Stimulated activated CD4-positive, alpha-beta T cell treated with anti-CD3 and anti-CD28 coated beads, TNF-alpha, amount 100 ng/mL, for 4 hours (primary cell): Measurements from ENCODE around the gene ITPR3.

ENCODE experiments used
- DNase-seq, 3 experiments: peaks; one replicate each; pipeline ENCODE4 v3.0.0-alpha.2; 2020; ENCODE audit warnings: low read depth in 3 of 3

Gene ITPR3

DNA sequence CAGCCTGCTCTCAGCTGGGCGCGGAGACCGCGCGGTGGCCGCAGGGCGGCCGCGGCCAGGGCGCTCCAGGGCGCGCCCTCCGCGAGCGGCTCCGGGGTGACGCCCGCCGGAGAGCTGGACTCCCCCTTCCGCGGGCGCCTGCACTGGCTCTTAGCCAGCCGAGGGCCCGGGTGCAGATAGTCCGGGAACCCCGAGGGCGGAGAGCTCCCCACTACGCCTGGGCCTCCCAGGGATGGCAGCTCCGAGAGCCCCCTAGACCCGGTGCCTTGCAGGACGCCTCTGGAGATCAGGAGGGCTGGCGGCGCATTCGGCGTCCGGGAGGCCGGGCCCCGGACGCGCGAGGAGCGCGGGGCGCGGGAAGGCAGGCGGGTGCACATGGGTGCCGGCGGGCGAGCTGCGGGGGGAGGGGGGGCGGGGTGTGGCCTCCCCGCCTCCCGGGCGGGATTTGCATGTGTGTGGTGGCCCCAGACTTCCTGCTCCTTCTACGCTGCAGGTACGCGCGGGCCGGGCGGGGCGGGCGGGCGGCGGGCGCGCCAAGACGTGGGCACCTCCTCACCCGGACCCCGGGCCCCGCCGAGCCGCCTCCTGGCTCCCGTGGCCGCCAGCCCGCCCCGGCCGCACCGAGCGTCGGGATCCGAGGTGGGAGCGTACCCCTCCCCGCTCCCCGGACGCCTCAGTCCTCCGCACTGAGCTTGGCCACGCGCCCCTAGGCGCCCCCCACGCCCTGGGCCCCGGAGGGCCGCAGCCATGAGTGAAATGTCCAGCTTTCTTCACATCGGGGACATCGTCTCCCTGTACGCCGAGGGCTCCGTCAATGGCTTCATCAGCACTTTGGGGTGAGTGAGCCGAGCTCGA lies at the start of gene ITPR3:
Gene ITPR3, plus strand, starts transcription at position 467 of the 855 bp plus-strand sequence. Its CDS starts 281 bp downstream, at position 748.
- DNase-seq: peak; percentile 47 to 61 (median 54)

DNA sequence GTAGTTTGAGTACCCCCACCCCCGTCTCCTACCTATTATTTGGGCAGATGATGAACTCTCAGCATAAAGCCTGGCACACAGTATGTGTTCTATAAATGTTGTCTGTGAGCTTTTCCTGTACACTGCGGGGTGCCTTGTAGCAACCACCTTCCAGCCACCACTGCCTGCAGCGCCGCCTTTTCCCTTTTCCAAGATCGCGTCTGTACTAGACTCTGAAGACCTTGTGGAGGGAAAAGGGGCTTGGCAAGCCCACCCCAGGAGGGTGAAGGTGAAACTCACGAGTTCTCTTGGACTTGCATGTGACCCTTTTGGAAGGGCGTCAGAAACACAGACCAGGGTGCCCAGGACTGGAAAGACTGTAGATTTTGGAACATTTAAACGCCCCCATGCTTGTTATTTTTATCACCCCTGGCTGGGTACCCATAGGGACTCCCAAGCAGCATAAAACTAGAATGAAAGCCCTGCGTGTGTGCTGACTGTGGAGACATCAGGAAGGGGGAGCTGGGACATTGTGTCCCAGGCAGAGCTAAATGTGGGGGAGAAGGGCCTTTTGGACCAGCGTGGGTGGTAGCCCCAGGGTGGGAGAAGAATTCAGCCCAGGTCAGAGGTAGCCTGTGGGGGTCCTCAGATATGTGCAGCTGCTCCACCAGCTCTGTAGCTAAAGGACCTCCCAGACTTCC lies 49.3 kb upstream of the ITPR3 start:
- no peak for DNase-seq

DNA sequence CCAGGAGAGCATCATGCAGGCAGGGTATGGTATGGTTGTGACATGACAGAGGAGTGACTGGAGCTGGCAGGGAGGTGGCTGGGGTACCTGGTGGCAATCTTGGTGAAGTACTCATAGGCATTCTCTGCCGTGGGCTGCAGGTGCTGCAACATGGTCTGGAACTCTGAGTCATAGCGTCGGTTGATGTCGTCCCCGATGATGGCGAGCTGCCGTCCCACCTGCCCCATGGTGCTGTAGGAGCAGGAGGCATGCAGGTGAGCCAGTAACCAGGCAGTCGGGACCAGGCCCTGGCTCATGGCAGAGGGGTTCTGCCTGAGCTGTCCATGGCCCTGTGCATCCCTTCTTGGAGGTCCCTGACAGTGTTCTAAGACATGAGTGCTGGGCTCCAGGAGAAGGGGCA lies 45.9 kb upstream of the ITPR3 start:
- no peak for DNase-seq

DNA sequence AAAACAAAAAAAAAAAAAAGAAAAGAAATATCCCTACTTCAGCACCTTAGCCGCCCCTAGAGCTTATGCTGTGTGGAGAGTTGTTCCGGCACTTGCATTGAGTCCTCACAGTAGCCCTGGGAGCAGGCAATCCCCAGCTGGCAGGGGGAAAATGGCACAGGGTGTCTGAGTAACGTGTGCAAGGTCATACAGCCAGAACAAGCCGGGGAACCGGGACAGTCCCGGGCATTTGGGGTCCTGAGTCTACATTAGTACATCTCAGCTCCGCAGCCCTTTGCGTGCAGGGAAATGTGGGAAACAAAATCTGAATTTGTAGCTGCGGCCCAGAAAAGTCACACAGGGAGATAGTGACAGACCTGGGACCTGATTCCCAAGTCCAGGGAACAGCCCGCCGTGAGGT lies 44.5 kb upstream of the ITPR3 start:
- DNase-seq: no peak

DNA sequence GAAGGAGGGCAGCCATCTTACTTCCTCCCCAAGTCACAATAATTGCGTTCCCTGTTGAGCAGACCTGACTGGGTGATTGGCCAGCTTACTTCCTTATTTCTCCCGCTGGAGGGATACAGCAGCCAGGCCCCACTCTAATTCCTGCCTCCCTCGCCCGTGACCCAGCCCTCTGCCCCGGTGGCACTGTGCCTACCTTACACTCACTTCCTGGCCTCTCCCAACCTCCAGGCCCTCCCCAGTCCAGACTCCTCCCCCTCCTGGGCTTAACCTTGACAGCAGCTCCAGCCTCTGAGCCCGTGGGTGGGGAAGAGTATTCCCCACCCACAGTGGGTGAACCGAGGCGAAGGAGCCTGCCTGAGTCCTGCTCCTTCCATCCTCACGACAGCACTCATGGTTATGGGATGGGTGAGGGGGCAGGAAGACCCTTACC lies 44.0 kb upstream of the ITPR3 start:
- DNase-seq: no peak

DNA sequence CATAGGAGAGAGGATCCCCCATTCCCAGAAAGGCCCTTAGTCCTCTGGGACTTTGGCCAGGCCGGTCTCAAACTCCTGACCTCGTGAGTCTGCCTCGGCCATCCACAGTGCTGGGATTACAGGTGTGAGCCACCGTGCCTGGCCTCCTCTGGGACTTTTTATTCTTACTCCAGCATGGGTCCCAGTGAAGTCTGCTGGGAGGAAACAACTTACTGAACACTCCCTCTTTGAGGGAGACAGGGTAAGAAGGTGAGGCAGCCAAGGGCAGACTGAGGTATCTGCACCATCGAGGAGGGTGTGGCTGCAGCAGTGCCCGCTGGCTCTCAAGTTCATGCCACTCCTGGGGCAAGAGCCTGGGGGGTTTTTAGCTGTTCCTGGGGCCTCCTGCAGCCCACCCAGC lies 43.4 kb upstream of the ITPR3 start:
- DNase-seq: no peak

DNA sequence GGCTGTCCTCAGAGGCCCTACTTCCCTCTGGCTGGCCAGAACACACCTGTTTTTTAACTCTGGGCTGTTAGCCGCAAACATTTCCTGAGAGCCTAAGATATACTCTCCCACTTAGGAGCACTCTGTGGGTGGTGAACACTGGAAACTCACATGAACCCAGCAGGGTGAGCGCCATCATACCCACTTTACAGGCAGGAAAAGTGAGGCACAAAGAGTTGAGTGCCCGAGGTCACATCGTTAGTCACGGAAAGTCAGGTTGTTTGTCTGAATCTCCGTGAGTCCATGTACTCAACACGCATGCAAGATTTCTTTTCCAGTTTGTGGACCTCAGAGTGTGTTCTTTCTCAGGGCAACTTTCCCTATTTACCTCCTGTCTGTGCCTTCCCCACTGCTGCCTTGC lies 43.0 kb upstream of the ITPR3 start:
- DNase-seq: no peak

DNA sequence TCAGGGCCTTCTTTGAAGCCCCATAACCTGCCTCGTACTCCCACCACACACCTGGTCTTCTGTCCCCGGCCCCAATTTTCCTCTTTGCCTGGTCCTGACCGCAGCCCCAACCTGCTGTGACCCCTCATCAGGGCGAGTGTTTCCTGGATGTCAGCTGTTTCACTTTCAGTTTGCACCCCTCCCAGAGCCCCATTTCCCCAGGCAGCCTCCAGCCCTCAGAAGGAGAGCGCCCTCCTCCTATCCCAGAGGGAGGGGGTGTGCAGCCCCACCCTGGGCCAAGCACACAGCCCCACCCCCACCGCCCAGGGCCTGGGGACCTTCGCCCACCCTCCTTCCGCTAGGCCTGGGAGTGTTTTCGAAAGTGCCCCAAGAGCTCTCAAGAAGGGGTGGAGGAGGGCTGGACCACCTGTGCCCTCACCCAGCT lies 42.5 kb upstream of the ITPR3 start:
- DNase-seq: no peak

DNA sequence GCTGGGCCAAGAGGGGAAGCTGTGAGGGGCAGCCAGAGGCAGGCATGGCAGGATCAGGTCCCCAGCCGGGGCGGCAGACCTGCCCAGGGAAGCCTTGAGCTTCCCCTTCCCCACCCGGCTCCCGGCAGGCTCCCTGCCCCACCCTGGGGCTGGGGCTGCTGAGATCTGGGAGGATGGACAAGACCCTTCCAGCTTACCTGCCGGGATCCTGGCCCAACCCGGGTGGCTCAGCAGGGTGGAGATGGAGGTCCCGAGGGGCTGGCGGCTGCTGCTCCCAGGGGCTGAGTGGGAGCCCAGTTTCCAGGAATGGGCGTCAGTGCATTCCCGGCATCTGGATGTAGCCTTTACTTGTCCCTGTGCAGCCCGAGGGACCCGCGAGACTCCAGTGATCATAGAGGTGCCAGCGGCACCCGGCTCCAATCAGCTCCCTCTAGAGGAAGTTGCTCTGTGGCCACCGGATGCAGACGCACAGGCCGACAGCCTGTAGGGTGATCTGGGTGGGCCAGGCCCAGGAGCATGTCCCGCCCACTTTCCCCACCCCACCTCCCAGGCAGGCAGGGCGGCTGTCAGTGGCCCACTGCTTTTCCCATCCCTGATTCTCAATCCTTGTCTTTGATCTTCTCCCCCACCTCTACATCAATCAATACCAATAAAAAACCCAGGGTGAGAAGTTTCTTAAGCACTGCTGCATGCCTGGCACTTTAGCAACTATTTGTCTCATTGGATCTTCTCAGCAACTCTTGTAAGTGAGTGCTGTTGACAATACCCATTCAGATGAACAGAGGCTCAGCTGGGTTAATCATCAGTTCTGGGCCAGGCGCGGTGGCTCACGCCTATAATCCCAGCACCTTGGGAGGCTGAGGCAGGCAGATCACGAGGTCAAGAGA lies 41.1 kb upstream of the ITPR3 start, which contains the start of gene BAK1:
Gene BAK1, minus strand, starts transcription at position 449 of the 887 bp plus-strand sequence. CDS start 2,672 bp downstream, outside the sequence.
- DNase-seq: peak; percentile 62 to 67 (median 62)

DNA sequence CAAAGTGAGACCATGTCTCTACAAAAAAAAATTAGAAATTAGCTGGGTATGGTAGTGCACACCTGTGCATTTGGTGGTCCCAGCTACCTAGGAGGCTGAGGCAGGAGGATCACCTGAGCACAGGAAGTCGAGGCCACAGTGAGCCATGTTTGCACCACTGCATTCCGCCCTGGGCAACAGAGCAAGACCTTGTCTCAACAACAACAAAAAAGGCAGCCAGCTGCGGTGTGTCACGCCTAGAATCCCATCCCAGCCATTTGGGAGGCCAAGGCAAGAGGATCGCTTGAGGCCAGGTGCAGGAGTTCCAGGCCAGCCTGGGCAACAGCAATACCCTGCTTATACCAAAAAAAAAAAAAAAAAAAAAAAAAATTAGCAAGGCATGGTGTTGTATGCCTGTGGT lies 39.9 kb upstream of the ITPR3 start:
- no peak for DNase-seq

DNA sequence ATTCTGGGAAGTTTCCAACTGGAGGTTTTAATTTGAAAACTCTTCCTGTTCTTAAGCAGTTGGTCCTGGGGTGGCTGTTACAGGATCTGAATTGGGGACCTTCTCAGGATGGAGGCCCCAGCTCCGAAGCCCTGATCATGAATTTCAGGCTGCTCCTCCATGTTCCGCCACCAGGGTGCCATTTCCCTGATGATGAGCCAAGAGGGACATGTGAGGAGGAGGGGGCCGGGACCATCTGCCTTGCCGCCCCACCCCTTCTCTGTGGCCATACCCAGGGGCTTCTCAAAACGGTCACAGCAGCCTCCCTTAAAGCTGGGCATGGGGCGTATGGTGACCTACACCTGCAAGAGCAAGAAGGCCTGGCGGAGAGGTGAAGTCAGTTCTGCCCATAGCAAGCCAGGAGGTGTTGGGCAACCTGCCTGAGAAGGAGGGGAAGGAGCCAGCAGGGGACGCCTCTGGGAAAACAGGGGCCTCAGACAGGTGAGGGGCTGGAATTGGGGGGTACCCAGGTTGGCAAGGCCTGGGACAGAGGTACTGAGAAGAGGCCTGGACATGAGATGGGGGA lies 37.4 kb upstream of the ITPR3 start:
- DNase-seq: no peak

DNA sequence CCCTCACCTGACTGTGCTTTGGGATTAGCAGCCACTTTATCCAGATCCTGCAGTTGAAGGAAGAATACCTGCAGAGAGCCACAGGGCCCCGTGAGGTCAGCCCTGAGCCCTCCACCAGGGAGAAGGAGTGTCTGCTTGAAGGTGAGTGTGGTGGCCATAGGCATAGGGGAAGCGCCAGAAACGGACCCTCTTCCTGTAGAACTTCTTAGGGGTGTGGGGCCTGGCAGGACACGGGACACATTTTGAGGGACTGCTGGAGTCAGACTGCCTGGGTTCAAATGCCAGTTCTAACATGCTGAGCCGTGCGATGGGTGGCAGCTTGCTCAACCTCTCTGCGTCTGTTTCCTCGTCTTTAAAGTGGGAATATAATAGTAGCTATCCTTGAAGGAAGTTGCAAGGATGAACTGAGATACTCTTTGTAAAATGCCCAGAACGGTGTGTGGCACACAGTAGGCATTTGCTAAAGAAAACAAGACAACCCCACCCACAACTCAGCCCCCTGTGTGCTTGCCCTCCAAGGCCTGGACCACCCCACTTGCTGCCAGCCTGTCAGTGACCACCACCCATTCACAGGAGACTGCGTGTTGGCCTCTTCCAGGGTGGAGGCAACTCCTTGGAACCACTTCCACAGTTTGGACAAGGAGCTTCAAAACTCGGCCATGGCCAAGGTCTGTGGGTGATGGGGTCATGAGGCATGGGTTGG lies 36.3 kb upstream of the ITPR3 start:
- no peak for DNase-seq

DNA sequence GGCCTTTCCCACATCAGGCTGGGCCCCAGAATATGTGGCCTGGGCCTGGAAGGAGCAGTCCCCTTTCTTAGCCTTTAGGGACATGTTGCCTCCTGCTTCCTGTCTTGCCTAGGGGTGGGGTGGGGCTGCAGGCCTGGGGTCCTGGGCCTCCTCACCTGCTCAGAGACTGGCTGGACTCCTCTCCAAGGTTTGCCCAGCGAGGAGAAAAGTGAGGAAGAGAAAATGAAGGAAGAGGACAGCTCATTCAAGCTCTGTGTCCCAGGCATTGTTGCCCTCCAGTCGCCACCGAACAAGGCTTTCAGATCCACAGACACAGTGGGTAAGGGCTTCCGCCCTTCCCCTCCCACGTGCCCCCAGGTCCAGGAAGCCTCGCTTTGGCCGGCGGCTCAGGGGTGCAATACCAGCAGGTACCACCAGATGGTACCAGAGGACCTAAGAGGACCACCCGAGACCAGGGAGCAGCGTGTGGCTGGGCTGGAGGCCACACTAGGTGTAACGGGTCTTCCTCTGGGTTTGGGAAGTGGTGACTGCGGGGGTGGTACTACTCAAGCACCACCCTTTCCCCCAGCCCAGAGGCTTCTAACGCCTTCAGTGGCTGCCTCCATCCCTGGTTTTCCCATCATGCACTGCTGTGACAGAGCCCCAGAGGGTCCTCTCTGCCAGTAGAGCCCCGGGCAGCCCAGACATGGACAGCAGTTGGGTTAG lies 35.6 kb upstream of the ITPR3 start:
- peak; percentile 72 to 83 (median 78) for DNase-seq

DNA sequence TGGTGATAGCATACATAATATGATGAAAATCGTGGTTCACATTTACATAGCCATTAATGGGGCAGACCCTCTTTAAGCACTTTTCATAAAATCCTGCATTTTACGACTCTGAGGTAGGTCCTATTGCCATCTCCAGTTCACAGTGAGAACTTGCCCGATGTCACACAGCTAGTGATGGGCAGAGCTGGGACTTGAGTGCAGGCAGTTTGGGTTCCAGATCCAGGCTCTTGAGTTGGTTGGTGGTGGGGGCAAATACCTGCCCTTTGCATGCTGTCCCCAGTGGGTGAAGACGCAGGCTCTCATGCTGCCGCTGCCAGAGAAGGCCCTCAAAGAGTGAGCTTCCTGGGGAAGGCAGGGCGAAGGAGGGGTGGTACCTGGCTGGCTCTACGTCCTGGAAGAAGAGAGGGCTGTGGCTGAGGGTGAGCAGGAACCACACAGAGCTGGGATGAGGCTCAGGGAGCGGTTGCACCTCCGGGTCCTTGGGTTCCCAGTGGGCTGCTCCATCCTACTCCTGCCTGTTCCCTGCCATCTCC lies 34.9 kb upstream of the ITPR3 start:
- DNase-seq: no peak

DNA sequence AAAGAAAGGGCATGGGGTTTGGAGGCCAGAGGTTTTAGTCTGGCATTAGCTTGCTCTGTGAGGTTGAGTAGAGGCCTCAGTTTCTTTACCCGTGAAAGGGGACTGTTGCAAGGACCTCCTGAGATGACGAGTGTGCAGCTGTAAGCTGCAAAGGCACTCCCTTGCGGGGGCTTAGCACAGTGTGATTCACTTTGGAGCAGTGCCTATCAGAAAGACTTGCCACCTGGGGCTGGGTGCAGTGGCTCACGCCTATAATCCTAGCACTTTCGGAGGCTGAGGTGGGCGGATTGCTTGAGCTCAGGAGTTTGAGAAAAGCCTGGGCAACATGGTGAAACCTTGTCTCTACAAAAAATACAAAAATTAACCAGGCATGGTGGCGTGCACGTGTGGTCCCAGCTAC lies 33.6 kb upstream of the ITPR3 start:
- no peak for DNase-seq

DNA sequence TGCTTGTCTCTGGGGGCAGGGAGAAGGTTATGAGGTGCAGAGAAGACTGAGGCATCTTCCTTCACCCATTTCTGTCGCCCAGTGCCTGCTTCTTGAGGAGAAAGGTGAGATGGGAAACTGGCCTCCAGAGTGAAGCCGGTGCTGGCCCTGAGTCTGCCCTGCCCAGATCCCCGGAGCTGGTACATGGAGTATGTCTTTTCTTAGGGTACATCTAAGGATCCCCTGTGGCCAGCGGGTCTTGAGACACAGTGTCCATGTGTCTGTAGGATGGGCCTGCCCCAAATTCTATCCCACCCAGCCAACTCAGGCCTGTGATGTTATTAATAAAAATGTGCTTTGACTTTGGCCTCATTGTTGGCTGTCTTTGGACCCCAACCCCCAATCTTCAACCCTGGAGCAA lies 32.2 kb upstream of the ITPR3 start:
- DNase-seq: no peak

DNA sequence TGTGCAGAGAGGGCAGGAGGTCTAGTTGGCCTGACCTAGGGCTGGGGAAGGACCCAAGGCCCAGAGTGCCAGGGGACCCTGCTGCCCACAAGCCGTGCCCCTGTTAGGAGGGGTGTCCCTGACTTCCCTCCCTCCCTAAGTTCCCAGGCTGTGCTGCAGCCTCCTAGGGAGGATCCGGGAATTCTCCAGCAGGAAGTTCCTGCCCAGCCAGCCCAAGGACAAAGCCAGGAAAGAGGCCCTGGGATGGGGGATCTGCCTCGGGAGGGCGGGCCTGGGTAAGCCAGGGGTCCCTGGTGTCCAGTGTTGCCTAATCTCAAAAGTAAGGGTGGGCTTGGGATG lies 31.8 kb upstream of the ITPR3 start:
- no peak for DNase-seq

DNA sequence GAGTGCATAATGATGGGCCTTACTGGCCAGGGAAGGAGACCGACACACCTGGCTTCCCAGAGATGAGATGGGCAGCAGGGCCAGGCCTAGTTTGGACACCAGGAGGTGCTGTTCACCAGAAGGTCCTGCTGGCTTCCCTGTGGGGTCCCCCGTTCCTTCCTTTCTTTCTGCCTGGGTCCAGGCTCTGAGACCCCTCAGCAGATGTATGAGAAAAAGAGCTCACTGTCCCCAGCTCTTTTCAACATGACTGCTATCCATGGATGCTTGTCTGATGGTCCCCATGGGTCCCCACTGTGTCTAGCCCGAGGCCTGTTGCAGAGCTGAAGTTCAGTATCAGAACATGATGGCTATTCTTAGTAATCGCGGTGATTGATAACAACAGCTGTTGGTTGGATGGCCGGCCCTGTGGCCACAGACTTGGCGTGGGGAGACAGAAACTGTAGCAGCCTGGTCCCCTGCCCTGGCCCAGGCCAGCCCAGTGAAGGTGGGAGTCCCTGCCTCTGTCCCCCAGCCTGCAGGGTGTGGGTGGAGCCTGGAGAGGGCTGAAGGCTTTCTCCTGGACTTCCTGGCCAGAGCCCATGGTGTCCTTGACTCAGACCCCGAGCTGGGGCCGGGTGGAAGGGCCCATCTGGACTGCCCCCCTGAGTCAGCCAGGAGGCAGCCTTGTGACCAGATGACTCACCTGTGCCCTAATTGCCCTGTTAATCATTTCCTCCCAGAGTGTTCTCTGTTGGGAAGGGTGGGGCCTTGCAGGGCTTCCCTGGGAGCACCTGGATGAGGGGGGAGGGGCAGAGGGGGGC lies 31.2 kb upstream of the ITPR3 start:
- no peak for DNase-seq

DNA sequence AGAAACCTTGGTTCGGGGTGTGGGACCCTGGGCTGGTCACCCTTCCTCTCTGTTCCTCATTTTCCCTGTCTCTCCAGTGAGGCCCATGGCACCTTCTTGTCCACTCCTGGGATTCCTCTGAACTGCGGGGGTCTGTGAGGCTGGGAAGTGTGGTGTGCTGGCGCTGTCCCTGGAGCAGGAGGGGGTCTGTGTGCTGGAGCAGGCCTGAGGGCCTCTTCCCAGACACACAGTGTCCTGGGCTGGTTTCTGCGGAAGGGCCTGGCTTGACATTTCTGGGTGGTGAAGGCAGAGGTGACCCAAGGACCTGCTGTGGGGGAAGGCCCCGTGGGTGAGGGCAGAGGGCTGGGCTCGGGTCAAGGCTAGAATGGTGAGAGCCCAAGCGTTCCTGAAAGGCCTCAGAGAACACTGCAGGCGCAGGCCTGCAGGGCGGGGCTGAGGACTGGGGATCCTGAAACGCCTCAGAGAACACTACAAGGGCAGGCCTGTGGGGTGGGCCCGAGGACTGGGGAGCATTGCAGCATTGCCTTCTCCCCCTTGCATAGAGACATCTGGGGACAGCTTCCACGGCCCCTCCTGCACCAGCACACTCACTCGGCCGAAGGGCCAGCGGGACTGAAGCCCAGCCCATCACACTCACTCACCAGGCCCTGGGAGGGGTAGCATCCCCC lies 30.5 kb upstream of the ITPR3 start:
- no peak for DNase-seq
